K562 (cell line): ENCODE results near the gene RASSF3. TPM values are rescaled to one million over a fixed set of nuclear protein-coding genes. Genes with fewer than 3 reads are reported as not detected.

Experiments
- ATAC-seq: fragments of 200-7000 bp; cut with Tn5 transposase; 3 replicates; pipeline ENCODE4 v1.9.1; 2020; ENCODE audit warnings: moderate library complexity
- Bru-seq: library from RNA; stranded (reverse); fragments of 400-500 nt; gene quantifications from one replicate; lab custom pipeline; 2021; lab: Mats Ljungman, UMichigan
- BruChase-seq, 2 experiments: library from RNA; stranded (reverse); fragments of 400-500 nt; gene quantifications; one replicate each; lab custom pipeline; 2021; lab: Mats Ljungman, UMichigan
- BruUV-seq: library from RNA; stranded (reverse); fragments of 400-500 nt; replicated peaks from 2 replicates; lab custom pipeline; 2021; lab: Mats Ljungman, UMichigan
- CTCF ChIA-PET: fragments of 300-600 bp; formaldehyde crosslinking; extraction: SDS; loops from one replicate; lab custom pipeline; 2021; ENCODE audit warnings: low intra/inter-chr PET ratio; lab: Yijun Ruan, JAX
- POLR2A ChIA-PET: fragments of 300-600, 350-650 bp; sonication (Branson Sonifier 250); formaldehyde crosslinking; extraction: SDS; loops from one replicate; lab custom pipeline; 2021; ENCODE audit warnings: antibody characterized with exemption, inconsistent platforms; lab: Yijun Ruan, JAX
- DNase-seq, 4 experiments: peaks; one replicate each; pipeline versions ENCODE4 v3.0.0 to v3.0.0-alpha.2; 2011 to 2018; ENCODE audit warnings: low spot score in 3 of 4, mixed read lengths in 3 of 4; ENCODE audit errors: extremely low read depth in 1 of 4
- FAIRE-seq: peaks from 2 replicates; lab custom pipeline; 2011; peaks lifted over from hg19 to GRCh38; lab: Jason Lieb, UNC
- H2AFZ ChIP-seq: 2 replicates; pipeline ENCODE4 v1.6.0; 2011; ENCODE audit warnings: low read depth, low read length, control low read depth, inconsistent platforms
- H3K27ac ChIP-seq: fragments of 200-600 bp; 3 replicates; pipeline ENCODE4 v1.8.0; 2011; ENCODE audit warnings: low read depth, mild to moderate bottlenecking, control low read depth, inconsistent platforms, low read length, moderate library complexity, mixed read lengths; ENCODE audit errors: extremely low read depth
- H3K27me3 ChIP-seq, 2 experiments: fragments of 300-600 bp in 1 of 2; 2 replicates in 1 of 2; 3 replicates in 1 of 2; pipeline versions ENCODE4 v1.6.0 to v1.8.0; 2011; ENCODE audit warnings: inconsistent platforms in 2 of 2, low read length in 2 of 2, mild to moderate bottlenecking in 1 of 2, mixed read lengths in 1 of 2, moderate library complexity in 1 of 2; ENCODE audit not compliant: control insufficient read depth in 2 of 2, insufficient read depth in 2 of 2
- H3K36me3 ChIP-seq: fragments of 300-600 bp; 3 replicates; pipeline ENCODE4 v1.8.0; 2011; ENCODE audit warnings: mild to moderate bottlenecking, low read length, inconsistent platforms; ENCODE audit not compliant: control insufficient read depth, insufficient read depth
- H3K4me1 ChIP-seq, 2 experiments: fragments of 200-600 bp in 1 of 2; replicated peaks in 1 of 2; 2 replicates in 1 of 2; 3 replicates in 1 of 2; pipeline versions ENCODE4 v1.5.1 to v1.8.0; 2011; ENCODE audit warnings: inconsistent platforms in 2 of 2, low read length in 2 of 2, mild to moderate bottlenecking in 1 of 2, mixed read lengths in 1 of 2, moderate library complexity in 1 of 2; ENCODE audit not compliant: control insufficient read depth in 2 of 2, insufficient read depth in 2 of 2
- H3K4me2 ChIP-seq: 2 replicates; pipeline ENCODE4 v1.6.1; 2011; ENCODE audit warnings: low read length, control low read depth, inconsistent platforms, mixed read lengths; ENCODE audit not compliant: insufficient read depth
- H3K4me3 ChIP-seq: fragments of 200-600 bp; sonication (generic), shearing (Covaris generic); 2 replicates; pipeline ENCODE4 v1.5.1; 2016; ENCODE audit warnings: control low read depth, inconsistent platforms
- H3K79me2 ChIP-seq: fragments of 200-600 bp; 3 replicates; pipeline ENCODE4 v1.8.0; 2011; ENCODE audit warnings: low read length, inconsistent platforms; ENCODE audit not compliant: control insufficient read depth, insufficient read depth
- H3K9ac ChIP-seq, 2 experiments: 2 replicates each; pipeline versions ENCODE4 v1.6.0 to v1.6.1; 2011; ENCODE audit warnings: low read depth in 2 of 2, low read length in 2 of 2, control low read depth in 1 of 2, inconsistent platforms in 1 of 2, mild to moderate bottlenecking in 1 of 2, mixed read lengths in 1 of 2; ENCODE audit not compliant: insufficient read depth in 1 of 2
- H3K9me1 ChIP-seq: one replicate; pipeline ENCODE4 v1.6.0; 2011; ENCODE audit warnings: inconsistent platforms, mild to moderate bottlenecking, low read length, moderate library complexity; ENCODE audit not compliant: control insufficient read depth, insufficient read depth
- H3K9me3 ChIP-seq: replicated peaks from 2 replicates; pipeline ENCODE4 v1.5.1; 2011; ENCODE audit warnings: low read depth, low read length, inconsistent platforms; ENCODE audit not compliant: control insufficient read depth, insufficient read depth
- H4K20me1 ChIP-seq: replicated peaks from 2 replicates; pipeline ENCODE4 v1.6.1; 2011; ENCODE audit warnings: low read length, inconsistent platforms, mixed read lengths; ENCODE audit not compliant: control insufficient read depth, insufficient read depth
- NR2F6 ChIP-seq: fragments of 450-650 bp; formaldehyde crosslinking; IDR thresholded peaks from 2 replicates; pipeline ENCODE4 v1.4.0; 2020; ENCODE audit warnings: mild to moderate bottlenecking
- ZBTB7A ChIP-seq: IDR thresholded peaks from 2 replicates; pipeline ENCODE4 v1.6.1; 2011; ENCODE audit warnings: low read depth, mild to moderate bottlenecking, low read length, moderate library complexity, borderline replicate concordance; ENCODE audit not compliant: control insufficient read depth
- ZNF780A ChIP-seq: fragments of 250-450 bp; sonication (Bioruptor Pico); IDR thresholded peaks from 2 replicates; pipeline ENCODE4 v1.5.0; 2021; ENCODE audit warnings: mild to moderate bottlenecking
- WGBS: fragments of 100-300 bp; shearing (Covaris generic); methylation state at CpG from one replicate; pipeline ENCODE4 v1.1.6; 2016; ENCODE audit warnings: low coverage, mixed read lengths; ENCODE audit not compliant: insufficient coverage; ENCODE audit errors: missing lambda C conversion rate; 5-methylcytosine and 5-hydroxymethylcytosine counted together
- in situ Hi-C: fragments of 300-500 bp; cut with MboI; formaldehyde crosslinking; loops from 4 replicates; pipeline ENCODE4 v1.15.0; 2018; ENCODE audit warnings: inconsistent platforms, mixed read lengths
- intact Hi-C: fragments of 100-400 bp; cut with micrococcal nuclease; formaldehyde crosslinking; loops from 2 replicates; pipeline ENCODE4 v1.14.2; 2022
- long read RNA-seq, 3 experiments: library from polyadenylated mRNA in 2 of 3; library from RNA in 1 of 3; unstranded in 2 of 3; stranded (forward) in 1 of 3; transcript quantifications; one replicate each; pipeline ENCODE4 v2.0.0, GENCODE V29; 2019 to 2022
- polyA minus RNA-seq, 3 experiments: library from RNA; depleted of rRNA, polyadenylated mRNA; stranded (reverse); fragments of >200 nt; gene quantifications; 2 replicates each; pipeline ENCODE4 v1.2.3, GENCODE V29; 2011
- polyA plus RNA-seq, 8 experiments: library from polyadenylated mRNA; depleted of rRNA in 4 of 8; stranded (reverse) in 5 of 8; unstranded in 3 of 8; fragments of >200 nt; fragmentation: Nextera tagmentation in 2 of 8; fragmentation: Illumina TruSeq in 1 of 8; extraction: Ambion mirVana in 2 of 8; extraction: Trizol in 1 of 8; gene quantifications; 2 replicates each; pipeline versions ENCODE4 v1.2.1 to v1.2.3, GENCODE V29; 2011 to 2014; ENCODE audit warnings: inconsistent platforms in 1 of 8, missing spikeins in 1 of 8
- total RNA-seq, 7 experiments: library from RNA; depleted of rRNA in 6 of 7; stranded (reverse); fragments of >200 nt in 6 of 7; fragmentation: Illumina TruSeq in 2 of 7; extraction: Trizol in 2 of 7; gene quantifications; 2 replicates each; pipeline versions ENCODE4 v1.2.1 to v1.2.3, GENCODE V29; 2011 to 2021; ENCODE audit warnings: low replicate concordance in 1 of 7
- TF ChIP-seq, protein P1 (sequence below): fragments of 450-650 bp; IDR thresholded peaks from 2 replicates; pipeline ENCODE4 v1.6.1; 2016; ENCODE audit warnings: mild to moderate bottlenecking
- TF ChIP-seq, protein P2 (sequence below): fragments of 250-450 bp; sonication (Bioruptor Pico); IDR thresholded peaks from 2 replicates; pipeline ENCODE4 v1.5.1; 2021; ENCODE audit warnings: mild to moderate bottlenecking
- TF ChIP-seq, protein P3 (sequence below): sonication (generic); formaldehyde crosslinking; IDR thresholded peaks from 2 replicates; pipeline ENCODE4 v1.8.0; 2022; ENCODE audit warnings: missing genetic modification reagents, mild to moderate bottlenecking, moderate library complexity, borderline replicate concordance
- TF ChIP-seq, protein P4 (sequence below): sonication (generic); formaldehyde crosslinking; IDR thresholded peaks from 2 replicates; pipeline ENCODE4 v1.8.0; 2023; ENCODE audit warnings: mild to moderate bottlenecking, missing genetic modification reagents

RASSF3 gene, protein sequence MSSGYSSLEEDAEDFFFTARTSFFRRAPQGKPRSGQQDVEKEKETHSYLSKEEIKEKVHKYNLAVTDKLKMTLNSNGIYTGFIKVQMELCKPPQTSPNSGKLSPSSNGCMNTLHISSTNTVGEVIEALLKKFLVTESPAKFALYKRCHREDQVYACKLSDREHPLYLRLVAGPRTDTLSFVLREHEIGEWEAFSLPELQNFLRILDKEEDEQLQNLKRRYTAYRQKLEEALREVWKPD
- total RNA-seq (2011; cell fraction: chromatin; rRNA removed; ENCODE audit: low replicate concordance) = 7.4 and 11.3 TPM in 2 replicates
- total RNA-seq (2011; cell fraction: nucleolus; rRNA removed) = 6.5 and 7.0 TPM in 2 replicates
- total RNA-seq (2011; cell fraction: nucleoplasm; rRNA removed) = 12.8 and 16.6 TPM in 2 replicates
- total RNA-seq (2014; rRNA removed) = 13.4 and 14.0 TPM in 2 replicates
- total RNA-seq (2014; rRNA removed; fragmentation: Illumina TruSeq; extraction: Trizol) = 20.2 and 23.5 TPM in 2 replicates
- 20.9 and 22.4 TPM in 2 replicates for total RNA-seq (2015; rRNA removed; fragmentation: Illumina TruSeq; extraction: Trizol)
- total RNA-seq (2021) = 35.9 and 39.2 TPM in 2 replicates
- polyA plus RNA-seq (2011; rRNA removed) = 19.9 and 28.7 TPM in 2 replicates
- 12.9 and 15.7 TPM in 2 replicates for polyA plus RNA-seq (2011; cell fraction: cytosol; rRNA removed)
- 5.6 and 7.4 TPM in 2 replicates for polyA plus RNA-seq (2011; cell fraction: nucleus; rRNA removed)
- 13.8 and 16.0 TPM in 2 replicates for polyA plus RNA-seq (2012)
- polyA plus RNA-seq (2014; fragmentation: Illumina TruSeq; extraction: Trizol) = 22.6 and 23.4 TPM in 2 replicates
- polyA plus RNA-seq (2014; fragmentation: Nextera tagmentation; extraction: Ambion mirVana) = 1 to 10 TPM; 3.7 to 4.3 TPM
- 18.9 and 19.1 TPM in 2 replicates for polyA plus RNA-seq (2014; rRNA removed)
- 31.7 and 36.8 TPM in 2 replicates for polyA minus RNA-seq (2011; rRNA and poly(A)+ RNA removed)
- polyA minus RNA-seq (2011; cell fraction: cytosol; rRNA and poly(A)+ RNA removed) = 15.4 and 26.3 TPM in 2 replicates
- polyA minus RNA-seq (2011; cell fraction: nucleus; rRNA and poly(A)+ RNA removed) = 2.8 and 6.1 TPM in 2 replicates
- Bru-seq, nascent RNA = percentile 69 among the genes with signal in this experiment
- percentile 70 among the genes with signal in this experiment for BruChase-seq, experiment 1, labeled RNA remaining after a 2-hour chase
- percentile 70 among the genes with signal in this experiment for BruChase-seq, experiment 2, labeled RNA remaining after a 6-hour chase
- long read RNA-seq, experiment 1, transcript RASSF3-204 (5 exons, 3,492 nt) = major isoform, 58 of 84 reads
- long read RNA-seq, experiment 1, transcript RASSF3-201 (4 exons, 1,099 nt) = minor isoform, 5 of 84 reads
- long read RNA-seq, experiment 1, partial matches to known transcripts = 1 of 84 reads
- long read RNA-seq, experiment 1, other reads (novel, unspliced or antisense) = 20 of 84 reads
- long read RNA-seq, experiment 2, partial matches to known transcripts = 0 of 11 reads
- long read RNA-seq, experiment 2, other reads (novel, unspliced or antisense) = 10 of 11 reads
- long read RNA-seq, experiment 3, partial matches to known transcripts = 0 of 4 reads
- long read RNA-seq, experiment 3, other reads (novel, unspliced or antisense) = 3 of 4 reads

DNA sequence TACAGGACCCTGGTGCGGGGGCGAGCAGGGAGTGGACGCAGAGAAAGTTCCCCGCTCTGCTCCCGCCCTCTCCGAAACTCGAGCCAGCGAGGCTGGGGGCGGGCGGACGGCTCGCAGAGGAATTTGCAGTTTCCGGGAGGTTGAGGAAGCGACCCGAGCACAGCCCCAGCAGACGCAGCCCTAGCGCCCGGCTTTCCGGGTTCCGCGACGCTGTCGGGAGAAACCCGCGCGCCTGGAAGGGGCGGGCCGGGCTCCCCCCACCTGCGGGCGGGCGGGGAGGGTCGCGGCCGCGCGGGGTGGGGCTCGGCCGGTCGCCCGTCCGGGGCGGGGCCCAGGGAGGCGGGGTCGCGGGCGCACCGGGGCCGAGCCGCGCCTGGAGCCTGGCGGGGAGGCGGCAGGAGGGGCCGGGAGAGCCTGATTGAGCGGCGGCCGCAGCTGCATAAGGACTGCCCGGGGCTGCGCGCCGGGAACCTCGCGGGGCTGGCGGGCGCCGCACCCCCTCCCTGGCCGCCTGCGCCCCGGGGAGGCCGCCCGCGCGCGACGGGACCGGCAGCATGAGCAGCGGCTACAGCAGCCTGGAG is at the start of gene RASSF3:
TSS of gene RASSF3 (plus strand) at position 417 of the 581 bp plus-strand sequence. CDS start at position 555, 138 bp downstream.
- 1% methylated on average over 31 of the region's 76 CpGs for WGBS
- in situ Hi-C loops = no loop called here
- Histone ChIP-seq H3K79me2 (peaks cover 48% of the 10 kb centered on the region), H3K9me1 (no peaks in the 10 kb centered on the region), H3K4me1 (peaks cover 8 to 20% of the 10 kb centered on the region in 2 experiments; a peak in 4 of 5 replicates), H3K27me3 (no peaks in the 10 kb centered on the region), H3K4me2 (peak within 1 kb of the TSS; percentile 88), H3K27ac (peak within 1 kb of the TSS; percentile 80), H2AFZ (peak within 1 kb of the TSS; percentile 99), H3K9ac (peak within 1 kb of the TSS; percentile 72 to 97), H4K20me1 (no peaks in the 10 kb centered on the region), H3K4me3 (peak within 1 kb of the TSS; percentile 87), H3K9me3 (no peaks in the 10 kb centered on the region), H3K36me3 (peaks cover 28% of the 10 kb centered on the region; the same call in 1 of the 3 replicates)
- no TSS peak for BruUV-seq
- FAIRE-seq = no peak
- ChIA-PET POLR2A (interaction anchor here (0.5 to 1.6 kb wide), 5 partner anchors 12 to 94 kb away, joined by 3 to 5 read pairs (median 4); no protein-coding TSS in a partner anchor), CTCF (no interaction called here)
- ATAC-seq = peak; percentile 71
- DNase-seq = peak; percentile 87 to 94 (median 91)
- intact Hi-C loops = loop anchor here (5.0 to 10.0 kb wide), 2 partner anchors 87 to 1585 kb away; no protein-coding TSS in a partner anchor
- TF ChIP-seq NR2F6 (CRISPR knock-in tag) = no peak
- TF ChIP-seq ZNF780A (CRISPR knock-in tag) = no peak
- TF ChIP-seq, protein P1, sequence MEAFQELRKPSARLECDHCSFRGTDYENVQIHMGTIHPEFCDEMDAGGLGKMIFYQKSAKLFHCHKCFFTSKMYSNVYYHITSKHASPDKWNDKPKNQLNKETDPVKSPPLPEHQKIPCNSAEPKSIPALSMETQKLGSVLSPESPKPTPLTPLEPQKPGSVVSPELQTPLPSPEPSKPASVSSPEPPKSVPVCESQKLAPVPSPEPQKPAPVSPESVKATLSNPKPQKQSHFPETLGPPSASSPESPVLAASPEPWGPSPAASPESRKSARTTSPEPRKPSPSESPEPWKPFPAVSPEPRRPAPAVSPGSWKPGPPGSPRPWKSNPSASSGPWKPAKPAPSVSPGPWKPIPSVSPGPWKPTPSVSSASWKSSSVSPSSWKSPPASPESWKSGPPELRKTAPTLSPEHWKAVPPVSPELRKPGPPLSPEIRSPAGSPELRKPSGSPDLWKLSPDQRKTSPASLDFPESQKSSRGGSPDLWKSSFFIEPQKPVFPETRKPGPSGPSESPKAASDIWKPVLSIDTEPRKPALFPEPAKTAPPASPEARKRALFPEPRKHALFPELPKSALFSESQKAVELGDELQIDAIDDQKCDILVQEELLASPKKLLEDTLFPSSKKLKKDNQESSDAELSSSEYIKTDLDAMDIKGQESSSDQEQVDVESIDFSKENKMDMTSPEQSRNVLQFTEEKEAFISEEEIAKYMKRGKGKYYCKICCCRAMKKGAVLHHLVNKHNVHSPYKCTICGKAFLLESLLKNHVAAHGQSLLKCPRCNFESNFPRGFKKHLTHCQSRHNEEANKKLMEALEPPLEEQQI = no peak
- TF ChIP-seq, protein P2, sequence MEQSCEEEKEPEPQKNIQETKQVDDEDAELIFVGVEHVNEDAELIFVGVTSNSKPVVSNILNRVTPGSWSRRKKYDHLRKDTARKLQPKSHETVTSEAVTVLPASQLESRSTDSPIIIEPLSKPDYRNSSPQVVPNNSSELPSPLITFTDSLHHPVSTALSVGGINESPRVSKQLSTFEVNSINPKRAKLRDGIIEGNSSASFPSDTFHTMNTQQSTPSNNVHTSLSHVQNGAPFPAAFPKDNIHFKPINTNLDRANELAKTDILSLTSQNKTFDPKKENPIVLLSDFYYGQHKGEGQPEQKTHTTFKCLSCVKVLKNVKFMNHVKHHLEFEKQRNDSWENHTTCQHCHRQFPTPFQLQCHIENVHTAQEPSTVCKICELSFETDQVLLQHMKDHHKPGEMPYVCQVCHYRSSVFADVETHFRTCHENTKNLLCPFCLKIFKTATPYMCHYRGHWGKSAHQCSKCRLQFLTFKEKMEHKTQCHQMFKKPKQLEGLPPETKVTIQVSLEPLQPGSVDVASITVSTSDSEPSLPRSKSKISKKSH (CRISPR knock-in tag) = no peak
- TF ChIP-seq, protein P3, sequence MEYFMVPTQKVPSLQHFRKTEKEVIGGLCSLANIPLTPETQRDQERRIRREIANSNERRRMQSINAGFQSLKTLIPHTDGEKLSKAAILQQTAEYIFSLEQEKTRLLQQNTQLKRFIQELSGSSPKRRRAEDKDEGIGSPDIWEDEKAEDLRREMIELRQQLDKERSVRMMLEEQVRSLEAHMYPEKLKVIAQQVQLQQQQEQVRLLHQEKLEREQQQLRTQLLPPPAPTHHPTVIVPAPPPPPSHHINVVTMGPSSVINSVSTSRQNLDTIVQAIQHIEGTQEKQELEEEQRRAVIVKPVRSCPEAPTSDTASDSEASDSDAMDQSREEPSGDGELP (CRISPR knock-in tag) = peak; percentile 47; the same call in 1 of the 2 replicates
- TF ChIP-seq ZBTB7A = peak; percentile 97; the same call in 1 of the 2 replicates
- TF ChIP-seq, protein P4, sequence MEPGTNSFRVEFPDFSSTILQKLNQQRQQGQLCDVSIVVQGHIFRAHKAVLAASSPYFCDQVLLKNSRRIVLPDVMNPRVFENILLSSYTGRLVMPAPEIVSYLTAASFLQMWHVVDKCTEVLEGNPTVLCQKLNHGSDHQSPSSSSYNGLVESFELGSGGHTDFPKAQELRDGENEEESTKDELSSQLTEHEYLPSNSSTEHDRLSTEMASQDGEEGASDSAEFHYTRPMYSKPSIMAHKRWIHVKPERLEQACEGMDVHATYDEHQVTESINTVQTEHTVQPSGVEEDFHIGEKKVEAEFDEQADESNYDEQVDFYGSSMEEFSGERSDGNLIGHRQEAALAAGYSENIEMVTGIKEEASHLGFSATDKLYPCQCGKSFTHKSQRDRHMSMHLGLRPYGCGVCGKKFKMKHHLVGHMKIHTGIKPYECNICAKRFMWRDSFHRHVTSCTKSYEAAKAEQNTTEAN (CRISPR knock-in tag) = no peak
